ENCODE measurements around the gene WDTC1. TPM values are rescaled to one million over a fixed set of nuclear protein-coding genes. Genes with fewer than 3 reads are reported as not detected.

The WDTC1 gene
- total and polyA plus RNA-seq, 2 of the 13 experiments (the other 11 are each of a cell fraction or from before 2014, with no cell fraction given) = 5.5 TPM

DNA sequence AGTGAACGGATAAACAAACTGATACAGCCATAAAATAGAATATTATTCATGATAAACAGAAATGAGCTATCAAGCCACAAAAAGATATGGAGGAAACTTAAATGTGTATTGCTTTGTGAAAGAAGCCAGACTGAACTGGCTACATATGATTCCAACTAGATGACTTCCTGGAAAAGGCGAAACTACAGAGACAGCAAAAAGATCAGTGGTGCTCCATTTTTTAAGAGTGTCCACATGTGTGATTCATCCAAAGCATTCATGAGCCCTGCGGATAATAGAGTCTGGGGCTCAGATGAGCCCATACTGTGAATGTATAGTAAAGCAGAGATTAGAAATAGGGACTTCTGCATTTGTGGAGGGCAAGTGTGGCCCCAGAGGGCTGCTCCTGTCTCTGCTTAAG is 79.7 kb downstream of the WDTC1 start:
- Histone ChIP-seq H3K79me2 (ENCODE audit: insufficient read depth, low read length) (no peaks in the 10 kb centered on the region), H3K9ac (ENCODE audit: insufficient read depth, low read depth, low read length) (no peak overlapping the region), H4K20me1 (ENCODE audit: insufficient read depth, low read length) (no peaks in the 10 kb centered on the region), H3K4me1 (ENCODE audit: insufficient read depth, low read length) (no peaks in the 10 kb centered on the region), H3K4me3 (replicated peaks in 1 of 3; ENCODE audit: insufficient read depth in 1 of 3, low read depth in 2 of 3, low read length in 3 of 3) (no peak overlapping the region), H2AFZ (ENCODE audit: low read length) (no peak overlapping the region), H3K4me2 (ENCODE audit: low read depth, low read length) (no peak overlapping the region), H3K27me3 (ENCODE audit: control insufficient read depth in 1 of 2, insufficient read depth in 2 of 2, low read length in 2 of 2) (peaks cover 0 to 12% of the 10 kb centered on the region in 2 experiments; a peak in 2 of 5 replicates), H3K27ac (ENCODE audit: extremely low read length, insufficient read depth, low read length) (no peak overlapping the region), H3K9me3 (ENCODE audit: low read length) (no peaks in the 10 kb centered on the region), H3K36me3 (replicated peaks in 1 of 2; ENCODE audit: control insufficient read depth in 1 of 2, insufficient read depth in 2 of 2, low read length in 2 of 2) (no peaks in the 10 kb centered on the region)
- 22% methylated on average over 3 of the region's 3 CpGs for WGBS (ENCODE audit: low lambda C conversion rate)
- no peak for ATAC-seq
- CTCF ChIA-PET (ENCODE audit: low intra/inter-chr PET ratio, low total read pairs) = no interaction called here
- no TSS peak for BruUV-seq (replicated peaks)
- FAIRE-seq = no peak
- DNase-seq (ENCODE audit: low spot score) = no peak
- intact Hi-C loops (cut with micrococcal nuclease; ENCODE audit: unreplicated experiment) (no loop called here), in situ Hi-C loops (cut with HindIII; ENCODE audit: extremely low pct_ligation_motif_present, low pct_unique_long_range_greater_than_20kb) (no loop called here)
- POLR2A ChIA-PET = no interaction called here
- TF ChIP-seq ZNF672 (CRISPR knock-in tag; IDR thresholded peaks at IDR 0.05) = no peak
- TF ChIP-seq TCF12 (IDR thresholded peaks at IDR 0.05) = no peak
- TF ChIP-seq TCF12 (CRISPR knock-in tag; IDR thresholded peaks at IDR 0.05) = no peak

DNA sequence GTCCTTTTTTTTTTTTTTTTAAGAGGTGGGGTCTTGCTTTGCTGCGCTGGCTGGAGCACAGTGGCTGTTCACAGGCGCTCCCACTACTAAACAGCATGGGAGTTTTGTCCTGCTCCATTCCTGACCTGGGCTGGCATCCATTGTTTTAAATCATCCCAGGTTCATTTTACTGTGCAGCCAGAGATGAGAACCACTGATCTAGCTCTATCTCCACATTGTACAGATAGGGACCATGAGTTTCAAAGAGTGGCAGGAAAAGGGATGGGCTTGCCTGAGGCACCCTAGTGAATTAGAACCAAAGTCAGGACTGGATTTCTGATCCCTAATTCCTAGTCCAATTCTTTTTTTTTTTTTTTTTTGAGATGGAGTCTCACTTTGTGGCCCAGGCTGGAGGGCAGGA is 80.3 kb downstream of the WDTC1 start:
- Histone ChIP-seq H3K27me3 (ENCODE audit: control insufficient read depth in 1 of 2, insufficient read depth in 2 of 2, low read length in 2 of 2) (peaks cover 0 to 12% of the 10 kb centered on the region in 2 experiments; a peak in 2 of 5 replicates), H3K36me3 (replicated peaks in 1 of 2; ENCODE audit: control insufficient read depth in 1 of 2, insufficient read depth in 2 of 2, low read length in 2 of 2) (no peaks in the 10 kb centered on the region), H3K4me1 (ENCODE audit: insufficient read depth, low read length) (peaks cover 5% of the 10 kb centered on the region; the same call in 1 of the 2 replicates), H2AFZ (ENCODE audit: low read length) (no peak overlapping the region), H3K9ac (ENCODE audit: insufficient read depth, low read depth, low read length) (no peak overlapping the region), H3K4me2 (ENCODE audit: low read depth, low read length) (no peak overlapping the region), H3K4me3 (replicated peaks in 1 of 3; ENCODE audit: insufficient read depth in 1 of 3, low read depth in 2 of 3, low read length in 3 of 3) (no peak overlapping the region), H3K27ac (ENCODE audit: extremely low read length, insufficient read depth, low read length) (no peak overlapping the region), H4K20me1 (ENCODE audit: insufficient read depth, low read length) (no peaks in the 10 kb centered on the region), H3K79me2 (ENCODE audit: insufficient read depth, low read length) (no peaks in the 10 kb centered on the region), H3K9me3 (ENCODE audit: low read length) (no peaks in the 10 kb centered on the region)
- CTCF ChIA-PET (ENCODE audit: low intra/inter-chr PET ratio, low total read pairs) = no interaction called here
- POLR2A ChIA-PET = no interaction called here
- no peak for DNase-seq (ENCODE audit: low spot score)
- no TSS peak for BruUV-seq (replicated peaks)
- no peak for FAIRE-seq
- intact Hi-C loops (cut with micrococcal nuclease; ENCODE audit: unreplicated experiment) = no loop called here
- 61% methylated on average over 2 of the region's 2 CpGs for WGBS (ENCODE audit: low lambda C conversion rate)
- no peak for ATAC-seq
- in situ Hi-C loops (cut with HindIII; ENCODE audit: extremely low pct_ligation_motif_present, low pct_unique_long_range_greater_than_20kb) = no loop called here
- TF ChIP-seq ZNF878 (CRISPR knock-in tag; IDR thresholded peaks at IDR 0.05) = no peak
- no peak for TF ChIP-seq ZNF589 (CRISPR knock-in tag; conservative IDR thresholded peaks at IDR 0.05)
- TF ChIP-seq, protein P1, sequence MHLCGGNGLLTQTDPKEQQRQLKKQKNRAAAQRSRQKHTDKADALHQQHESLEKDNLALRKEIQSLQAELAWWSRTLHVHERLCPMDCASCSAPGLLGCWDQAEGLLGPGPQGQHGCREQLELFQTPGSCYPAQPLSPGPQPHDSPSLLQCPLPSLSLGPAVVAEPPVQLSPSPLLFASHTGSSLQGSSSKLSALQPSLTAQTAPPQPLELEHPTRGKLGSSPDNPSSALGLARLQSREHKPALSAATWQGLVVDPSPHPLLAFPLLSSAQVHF (CRISPR knock-in tag; IDR thresholded peaks at IDR 0.05) = no peak
- no peak for TF ChIP-seq NR2F2 (IDR thresholded peaks at IDR 0.05; ENCODE audit: borderline replicate concordance, low read depth)
- TF ChIP-seq ZNF83 (CRISPR knock-in tag; IDR thresholded peaks at IDR 0.05; ENCODE audit: borderline replicate concordance) = no peak
- TF ChIP-seq, protein P2, sequence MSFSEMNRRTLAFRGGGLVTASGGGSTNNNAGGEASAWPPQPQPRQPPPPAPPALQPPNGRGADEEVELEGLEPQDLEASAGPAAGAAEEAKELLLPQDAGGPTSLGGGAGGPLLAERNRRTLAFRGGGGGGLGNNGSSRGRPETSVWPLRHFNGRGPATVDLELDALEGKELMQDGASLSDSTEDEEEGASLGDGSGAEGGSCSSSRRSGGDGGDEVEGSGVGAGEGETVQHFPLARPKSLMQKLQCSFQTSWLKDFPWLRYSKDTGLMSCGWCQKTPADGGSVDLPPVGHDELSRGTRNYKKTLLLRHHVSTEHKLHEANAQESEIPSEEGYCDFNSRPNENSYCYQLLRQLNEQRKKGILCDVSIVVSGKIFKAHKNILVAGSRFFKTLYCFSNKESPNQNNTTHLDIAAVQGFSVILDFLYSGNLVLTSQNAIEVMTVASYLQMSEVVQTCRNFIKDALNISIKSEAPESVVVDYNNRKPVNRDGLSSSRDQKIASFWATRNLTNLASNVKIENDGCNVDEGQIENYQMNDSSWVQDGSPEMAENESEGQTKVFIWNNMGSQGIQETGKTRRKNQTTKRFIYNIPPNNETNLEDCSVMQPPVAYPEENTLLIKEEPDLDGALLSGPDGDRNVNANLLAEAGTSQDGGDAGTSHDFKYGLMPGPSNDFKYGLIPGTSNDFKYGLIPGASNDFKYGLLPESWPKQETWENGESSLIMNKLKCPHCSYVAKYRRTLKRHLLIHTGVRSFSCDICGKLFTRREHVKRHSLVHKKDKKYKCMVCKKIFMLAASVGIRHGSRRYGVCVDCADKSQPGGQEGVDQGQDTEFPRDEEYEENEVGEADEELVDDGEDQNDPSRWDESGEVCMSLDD (CRISPR knock-in tag; IDR thresholded peaks at IDR 0.05; ENCODE audit: borderline replicate concordance) = no peak
- TF ChIP-seq CCDC6 (CRISPR knock-in tag; IDR thresholded peaks at IDR 0.05) = no peak
- TF ChIP-seq ARNTL (CRISPR knock-in tag; IDR thresholded peaks at IDR 0.05) = no peak
- TF ChIP-seq, protein P3, sequence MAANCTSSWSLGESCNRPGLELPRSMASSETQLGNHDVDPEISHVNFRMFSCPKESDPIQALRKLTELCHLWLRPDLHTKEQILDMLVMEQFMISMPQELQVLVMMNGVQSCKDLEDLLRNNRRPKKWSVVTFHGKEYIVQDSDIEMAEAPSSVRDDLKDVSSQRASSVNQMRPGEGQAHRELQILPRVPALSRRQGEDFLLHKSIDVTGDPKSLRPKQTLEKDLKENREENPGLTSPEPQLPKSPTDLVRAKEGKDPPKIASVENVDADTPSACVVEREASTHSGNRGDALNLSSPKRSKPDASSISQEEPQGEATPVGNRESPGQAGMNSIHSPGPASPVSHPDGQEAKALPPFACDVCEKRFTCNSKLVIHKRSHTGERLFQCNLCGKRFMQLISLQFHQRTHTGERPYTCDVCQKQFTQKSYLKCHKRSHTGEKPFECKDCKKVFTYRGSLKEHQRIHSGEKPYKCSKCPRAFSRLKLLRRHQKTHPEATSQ (CRISPR knock-in tag; IDR thresholded peaks at IDR 0.05; ENCODE audit: borderline replicate concordance) = no peak
- no peak for TF ChIP-seq RBAK (CRISPR knock-in tag; IDR thresholded peaks at IDR 0.05)
- no peak for TF ChIP-seq ZNF607 (CRISPR knock-in tag; IDR thresholded peaks at IDR 0.05; ENCODE audit: borderline replicate concordance)
